Activated CD8-positive, alpha-beta T cell treated with anti-CD3 and anti-CD28 coated beads, Interleukin-2, amount 10 ng/mL, durations not matched to agents 7 days and 5 days (primary cell): ENCODE results near the gene TBC1D19. TPM values are rescaled to one million over a fixed set of nuclear protein-coding genes. Genes with fewer than 3 reads are reported as not detected.

Experiments used
- ATAC-seq: fragments of 150-1000 bp; cut with Tn5 transposase; one replicate; pipeline ENCODE4 v1.10.0; 2021; ENCODE audit warnings: moderate library complexity
- CTCF ChIA-PET: fragments of 350-600 bp; sonication (Branson Sonifier 250); formaldehyde crosslinking; loops from one replicate; lab custom pipeline; 2021; ENCODE audit warnings: antibody characterized with exemption; lab: Charles Lee
- POLR2A ChIA-PET: fragments of 350-600 bp; sonication (Branson Sonifier 250); formaldehyde crosslinking; loops from one replicate; lab custom pipeline; 2021; ENCODE audit warnings: antibody characterized with exemption; lab: Charles Lee
- DNase-seq: peaks from one replicate; pipeline ENCODE4 v3.0.0-alpha.2; 2020
- H3K27ac Mint-ChIP-seq: one replicate; pipeline ENCODE4 v1.8.0; 2021; ENCODE audit warnings: mild to moderate bottlenecking, mixed read lengths
- H3K27me3 Mint-ChIP-seq: one replicate; pipeline ENCODE4 v1.8.0; 2021; ENCODE audit warnings: low read depth, mixed read lengths
- H3K36me3 Mint-ChIP-seq: one replicate; pipeline ENCODE4 v1.8.0; 2021; ENCODE audit warnings: low read depth, mixed read lengths
- H3K4me1 Mint-ChIP-seq: one replicate; pipeline ENCODE4 v1.8.0; 2021; ENCODE audit warnings: low read depth, mixed read lengths
- H3K4me3 Mint-ChIP-seq: one replicate; pipeline ENCODE4 v1.8.0; 2021; ENCODE audit warnings: mild to moderate bottlenecking, mixed read lengths
- H3K9me3 Mint-ChIP-seq: one replicate; pipeline ENCODE4 v1.8.0; 2022; ENCODE audit warnings: mixed read lengths; ENCODE audit not compliant: insufficient read depth
- total RNA-seq, 2 experiments: library from RNA; stranded (reverse); gene quantifications; one replicate each; pipeline ENCODE4 v1.2.3, GENCODE V29; 2021

The TBC1D19 gene
- total RNA-seq, 2 experiments from 2014 or later, result 4.7 to 5.7 TPM

DNA sequence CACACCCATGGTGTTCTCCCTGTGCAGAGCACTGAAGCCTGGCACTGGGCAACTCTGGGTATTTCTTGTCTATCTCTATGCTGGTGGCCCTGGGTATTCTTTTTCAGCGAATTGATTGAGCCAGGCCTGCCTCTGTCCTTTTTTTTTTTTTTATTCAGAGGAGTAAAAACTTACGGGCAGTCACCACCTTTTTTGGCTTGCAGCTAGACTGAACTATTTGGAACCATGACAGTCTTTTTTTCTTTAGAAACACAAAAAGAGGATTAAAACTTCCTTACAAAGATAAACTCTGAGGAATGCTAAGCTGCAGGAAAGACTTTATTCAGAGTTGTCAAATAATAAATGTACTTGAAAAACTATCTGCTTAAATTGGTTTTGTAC, 157.6 kb downstream of the TBC1D19 start:
- no peak overlapping the region for H3K27ac Mint-ChIP-seq
- no peak for ATAC-seq
- H3K36me3 Mint-ChIP-seq, result peaks cover 5% of the 10 kb centered on the region
- ChIA-PET CTCF (no interaction called here), POLR2A (no interaction called here)
- no peak overlapping the region for H3K4me3 Mint-ChIP-seq
- H3K27me3 Mint-ChIP-seq, result peaks cover 2% of the 10 kb centered on the region
- peaks cover 6% of the 10 kb centered on the region for H3K9me3 Mint-ChIP-seq
- no peak for DNase-seq
- peaks cover 3% of the 10 kb centered on the region for H3K4me1 Mint-ChIP-seq

DNA sequence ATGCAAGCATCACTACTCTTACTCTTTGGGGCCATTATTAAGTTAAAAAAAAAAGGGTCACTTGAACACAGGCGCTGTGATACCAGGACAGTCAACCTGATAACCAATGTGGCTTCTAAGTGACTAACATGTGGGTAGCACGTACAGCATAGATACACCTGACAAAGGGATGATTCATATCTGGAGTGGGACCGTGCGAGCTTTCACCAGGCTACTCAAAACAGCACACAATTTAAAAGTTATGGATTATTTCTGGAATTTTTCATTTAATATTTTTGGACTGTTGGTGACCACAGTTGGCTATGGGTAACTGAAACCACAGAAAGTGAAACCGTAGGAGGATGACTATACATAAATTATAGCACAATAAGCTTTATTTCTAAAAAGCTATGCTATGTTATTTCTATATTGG, 162.9 kb downstream of the TBC1D19 start:
- Mint-ChIP-seq H3K27ac (no peak overlapping the region), H3K4me1 (peaks cover 20% of the 10 kb centered on the region), H3K36me3 (peaks cover 11% of the 10 kb centered on the region), H3K9me3 (peaks cover 10% of the 10 kb centered on the region), H3K27me3 (peaks cover 2% of the 10 kb centered on the region), H3K4me3 (no peak overlapping the region)
- DNase-seq, result peak; percentile 51
- ChIA-PET POLR2A (no interaction called here), CTCF (interaction anchor here (1.6 to 2.1 kb wide), 2 partner anchors 13 to 14 kb away, joined by 4 to 5 read pairs; no protein-coding TSS in a partner anchor)
- ATAC-seq, result peak; percentile 92

DNA sequence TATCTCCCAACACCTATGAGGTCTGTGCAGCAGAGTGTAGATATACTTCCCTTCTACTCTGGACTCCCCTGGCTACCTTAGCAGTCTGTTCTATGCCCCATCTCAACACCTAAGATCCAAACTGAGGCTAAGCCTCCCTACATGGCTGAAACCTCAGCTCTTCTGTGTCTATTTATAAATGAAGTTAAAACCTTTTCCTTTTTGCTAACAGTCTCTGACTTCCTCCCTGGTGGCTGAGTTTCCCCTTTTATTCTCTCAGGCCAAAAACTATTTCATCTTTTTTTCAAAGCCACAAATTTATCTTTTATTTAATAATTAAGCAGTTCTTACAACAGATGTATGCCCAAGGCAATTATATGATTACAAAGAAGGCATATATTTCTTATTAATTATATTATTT, 164.9 kb downstream of the TBC1D19 start:
- Mint-ChIP-seq H3K4me1 (peaks cover 20% of the 10 kb centered on the region), H3K4me3 (no peak overlapping the region), H3K27me3 (peaks cover 2% of the 10 kb centered on the region), H3K27ac (peak overlapping the region; percentile 1), H3K9me3 (peaks cover 10% of the 10 kb centered on the region), H3K36me3 (peaks cover 11% of the 10 kb centered on the region)
- CTCF ChIA-PET, result interaction anchor here (1.6 to 2.1 kb wide), 2 partner anchors 9 to 15 kb away, joined by 4 to 5 read pairs; no protein-coding TSS in a partner anchor
- DNase-seq, result no peak
- POLR2A ChIA-PET, result interaction anchor here (1.4 kb wide), 1 partner anchor 112 kb away, joined by 3 read pairs; the partner anchor contains the start of gene STIM2
- no peak for ATAC-seq

DNA sequence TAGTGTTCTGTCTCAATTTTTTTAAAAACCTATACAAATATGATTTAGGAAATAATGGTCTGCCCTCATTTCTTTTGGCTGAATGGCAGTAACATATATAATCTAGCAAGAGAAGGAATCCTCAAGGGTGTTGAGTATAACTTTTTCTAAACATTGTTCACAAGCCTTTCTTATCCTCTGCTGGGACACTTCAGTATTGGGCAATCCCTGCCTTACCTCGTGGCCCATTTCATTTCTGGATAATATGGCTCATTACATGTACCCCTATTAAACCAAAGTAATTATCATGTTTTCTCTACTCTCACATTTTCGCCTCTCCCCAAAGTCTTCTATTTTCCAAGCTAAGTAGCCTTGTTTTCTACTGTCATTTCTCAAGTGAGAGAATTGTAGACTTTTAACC, 166.0 kb downstream of the TBC1D19 start:
- ATAC-seq, result no peak
- POLR2A ChIA-PET, result interaction anchor here (0.6 kb wide), 1 partner anchor 34 kb away, joined by 3 read pairs; no protein-coding TSS in a partner anchor
- H3K27ac Mint-ChIP-seq, result no peak overlapping the region

DNA sequence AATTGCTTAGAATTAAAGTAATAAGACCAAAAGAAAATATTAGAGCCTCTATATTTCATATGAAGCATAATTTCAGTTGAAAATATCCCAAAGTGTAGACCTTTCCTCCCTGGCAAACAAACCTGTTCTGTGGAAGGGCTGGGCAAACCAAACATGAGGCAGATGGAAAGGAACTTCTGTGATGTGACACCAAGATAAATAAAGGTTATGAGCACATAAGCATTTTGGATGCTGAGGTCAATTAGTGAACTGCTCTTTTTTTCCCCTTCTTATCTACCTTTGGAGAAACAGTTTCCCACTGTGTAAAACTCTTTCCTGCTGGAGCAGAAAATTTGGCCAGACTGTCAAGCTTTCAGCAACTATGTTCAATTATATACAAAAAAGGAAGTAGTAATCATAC, 167.1 kb downstream of the TBC1D19 start:
- Mint-ChIP-seq H3K27me3 (peaks cover 2% of the 10 kb centered on the region), H3K4me3 (no peak overlapping the region), H3K36me3 (peaks cover 11% of the 10 kb centered on the region), H3K4me1 (peaks cover 20% of the 10 kb centered on the region), H3K9me3 (peaks cover 9% of the 10 kb centered on the region), H3K27ac (no peak overlapping the region)
- ChIA-PET CTCF (no interaction called here), POLR2A (no interaction called here)
- no peak for ATAC-seq
- no peak for DNase-seq

More for the DNA sequence above, 166.0 kb downstream of the TBC1D19 start:
- H3K9me3 Mint-ChIP-seq, result peaks cover 10% of the 10 kb centered on the region
- H3K4me3 Mint-ChIP-seq, result no peak overlapping the region
- CTCF ChIA-PET, result interaction anchor here (1.0 kb wide), 1 partner anchor 9 kb away, joined by 4 read pairs; no protein-coding TSS in a partner anchor
- DNase-seq, result no peak
- H3K27me3 Mint-ChIP-seq, result peaks cover 2% of the 10 kb centered on the region
- H3K36me3 Mint-ChIP-seq, result peaks cover 11% of the 10 kb centered on the region
- peaks cover 20% of the 10 kb centered on the region for H3K4me1 Mint-ChIP-seq

DNA sequence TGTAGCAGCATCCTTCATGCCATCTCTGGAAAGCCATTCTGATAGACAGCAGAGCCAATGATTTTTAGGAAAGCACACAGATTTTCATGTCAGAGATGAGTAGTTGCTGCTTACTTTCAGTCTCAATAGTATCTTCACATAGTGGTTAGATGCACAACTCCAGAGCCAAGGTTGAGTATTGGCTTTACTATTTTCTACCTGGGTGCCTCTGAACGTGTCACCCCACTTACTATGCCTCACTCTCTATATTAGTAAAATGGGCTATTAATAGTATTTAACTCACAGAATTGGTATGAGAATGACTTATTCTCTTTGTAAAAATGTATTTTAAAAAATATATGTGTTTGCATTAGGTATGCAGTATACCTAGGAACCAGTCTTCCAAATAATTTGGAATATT, 168.0 kb downstream of the TBC1D19 start:
- Mint-ChIP-seq H3K9me3 (peaks cover under 1% of the 10 kb centered on the region), H3K4me3 (no peak overlapping the region), H3K4me1 (peaks cover 14% of the 10 kb centered on the region), H3K36me3 (peaks cover 6% of the 10 kb centered on the region), H3K27me3 (no peaks in the 10 kb centered on the region), H3K27ac (no peak overlapping the region)
- ATAC-seq (no peak), DNase-seq (no peak)
- ChIA-PET POLR2A (no interaction called here), CTCF (no interaction called here)

DNA sequence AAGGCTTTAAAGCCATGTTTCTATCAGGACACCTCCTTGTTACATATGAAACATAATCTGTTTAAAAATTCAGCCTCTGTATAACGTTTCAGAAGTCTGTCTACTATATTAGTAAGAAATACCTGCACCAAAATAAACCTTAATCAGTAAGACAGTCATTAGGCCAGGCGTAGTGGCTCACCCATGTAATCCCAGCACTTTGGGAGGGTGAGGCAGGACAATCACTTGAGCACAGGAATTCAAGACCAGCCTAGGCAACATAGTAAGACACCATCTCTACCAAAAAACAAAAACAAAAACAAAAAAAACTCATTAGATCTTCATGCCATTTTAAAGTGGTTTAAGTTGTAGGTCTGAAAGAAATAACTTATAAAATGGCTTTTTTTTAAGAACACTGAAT, 169.3 kb downstream of the TBC1D19 start:
- peaks cover 9% of the 10 kb centered on the region for H3K4me1 Mint-ChIP-seq
- no peaks in the 10 kb centered on the region for H3K27me3 Mint-ChIP-seq
- POLR2A ChIA-PET, result no interaction called here
- no peak for ATAC-seq
- CTCF ChIA-PET, result no interaction called here
- H3K36me3 Mint-ChIP-seq, result peaks cover 6% of the 10 kb centered on the region
- H3K4me3 Mint-ChIP-seq, result no peak overlapping the region
- no peak for DNase-seq
- H3K9me3 Mint-ChIP-seq, result no peaks in the 10 kb centered on the region
- no peak overlapping the region for H3K27ac Mint-ChIP-seq

DNA sequence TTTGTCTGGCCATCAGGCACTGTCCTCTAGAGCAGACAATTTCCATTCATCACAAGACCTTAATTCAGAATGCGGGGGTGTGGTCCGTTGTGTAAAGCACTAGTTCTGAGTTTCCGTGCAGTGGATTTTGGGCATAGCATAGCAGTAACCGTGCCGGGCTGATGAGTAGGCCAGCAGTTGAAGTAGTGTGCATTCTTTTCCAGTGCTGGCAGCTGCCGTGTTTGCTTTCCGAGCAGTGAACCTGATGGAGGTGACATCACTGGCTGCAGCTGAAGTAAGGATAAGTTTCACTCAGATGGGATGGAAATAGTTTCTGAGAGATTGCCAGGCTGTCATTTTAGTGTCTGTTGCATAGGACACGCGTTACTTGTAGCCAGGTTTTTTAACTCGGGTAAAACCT, 169.7 kb downstream of the TBC1D19 start:
- Mint-ChIP-seq H3K27me3 (no peaks in the 10 kb centered on the region), H3K4me1 (peaks cover 6% of the 10 kb centered on the region), H3K4me3 (no peak overlapping the region), H3K36me3 (peaks cover 6% of the 10 kb centered on the region), H3K27ac (no peak overlapping the region), H3K9me3 (no peaks in the 10 kb centered on the region)
- ChIA-PET POLR2A (no interaction called here), CTCF (no interaction called here)
- ATAC-seq (no peak), DNase-seq (no peak)

DNA sequence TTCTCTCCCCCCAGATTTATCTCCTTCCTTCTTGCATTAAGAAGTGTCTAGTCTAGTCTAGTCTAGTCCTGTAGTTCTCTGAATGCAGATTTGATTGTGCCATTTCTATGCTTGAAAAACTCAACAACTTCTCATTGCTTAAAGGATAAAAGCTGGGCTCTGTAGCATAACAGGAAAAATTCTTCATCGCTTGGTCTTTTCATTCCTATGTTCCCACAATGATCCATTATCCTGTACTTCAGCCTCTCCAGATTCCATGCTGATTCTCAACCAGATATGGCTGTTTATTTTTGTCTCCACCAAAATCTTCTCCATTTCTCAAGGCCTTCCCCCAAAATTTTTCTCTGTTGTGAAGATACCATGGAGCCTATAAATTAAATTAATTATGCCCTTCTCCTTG, 173.9 kb downstream of the TBC1D19 start:
- CTCF ChIA-PET, result interaction anchor here (0.7 kb wide), 1 partner anchor 9 kb away, joined by 4 read pairs; no protein-coding TSS in a partner anchor
- DNase-seq, result no peak
- no peak overlapping the region for H3K27ac Mint-ChIP-seq
- no peaks in the 10 kb centered on the region for H3K27me3 Mint-ChIP-seq
- no peaks in the 10 kb centered on the region for H3K9me3 Mint-ChIP-seq
- H3K36me3 Mint-ChIP-seq, result no peaks in the 10 kb centered on the region
- H3K4me1 Mint-ChIP-seq, result peaks cover 4% of the 10 kb centered on the region
- no peak overlapping the region for H3K4me3 Mint-ChIP-seq
- POLR2A ChIA-PET, result no interaction called here
- no peak for ATAC-seq

DNA sequence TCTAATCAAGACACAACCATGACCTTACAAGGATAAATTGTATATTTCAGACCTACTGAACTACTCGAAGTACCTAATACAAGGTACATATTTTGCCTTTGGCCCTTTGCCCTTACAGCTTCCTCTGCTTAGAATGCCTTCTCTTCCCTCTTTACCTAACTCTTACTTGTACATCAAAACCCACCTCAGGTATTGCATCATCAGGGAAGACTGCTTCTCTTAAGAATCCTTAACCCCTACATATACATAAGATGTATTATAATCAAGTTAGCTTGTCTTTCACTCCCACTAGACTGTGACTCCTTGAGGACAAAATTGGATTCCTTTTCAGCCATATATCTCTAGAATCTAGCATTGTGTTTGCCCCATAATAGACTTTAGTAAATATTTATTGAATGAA, 175.0 kb downstream of the TBC1D19 start:
- no peak overlapping the region for H3K27ac Mint-ChIP-seq
- ChIA-PET CTCF (interaction anchor here (1.0 kb wide), 1 partner anchor 9 kb away, joined by 4 read pairs; no protein-coding TSS in a partner anchor), POLR2A (no interaction called here)

DNA sequence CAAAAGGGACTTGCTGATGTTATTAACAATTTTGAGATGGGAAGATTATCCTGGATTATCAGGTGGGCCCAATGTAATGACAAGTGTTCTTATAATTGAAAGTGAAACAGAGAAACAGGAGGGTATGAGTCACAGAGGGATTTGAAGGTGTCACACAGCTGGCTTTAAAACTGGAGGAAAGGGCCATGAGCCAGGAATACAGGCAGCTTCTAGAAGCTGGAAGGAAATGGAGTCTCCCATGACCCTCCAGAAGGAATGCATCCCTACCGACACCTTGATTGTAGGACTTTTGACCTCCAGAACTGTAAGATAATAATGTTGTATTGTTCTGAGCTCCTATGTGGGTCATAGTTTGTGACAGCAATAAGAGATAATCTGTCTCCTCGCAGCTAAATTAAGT, 178.8 kb downstream of the TBC1D19 start:
- Mint-ChIP-seq H3K9me3 (no peaks in the 10 kb centered on the region), H3K4me1 (peaks cover 4% of the 10 kb centered on the region), H3K27ac (no peak overlapping the region), H3K4me3 (no peak overlapping the region), H3K27me3 (no peaks in the 10 kb centered on the region), H3K36me3 (peaks cover 3% of the 10 kb centered on the region)
- ATAC-seq, result no peak
- ChIA-PET CTCF (no interaction called here), POLR2A (no interaction called here)
- DNase-seq, result no peak

More for the DNA sequence above, 175.0 kb downstream of the TBC1D19 start:
- Mint-ChIP-seq H3K4me1 (peaks cover 4% of the 10 kb centered on the region), H3K27me3 (no peaks in the 10 kb centered on the region), H3K9me3 (no peaks in the 10 kb centered on the region), H3K4me3 (no peak overlapping the region), H3K36me3 (no peaks in the 10 kb centered on the region)
- ATAC-seq (no peak), DNase-seq (no peak)

DNA sequence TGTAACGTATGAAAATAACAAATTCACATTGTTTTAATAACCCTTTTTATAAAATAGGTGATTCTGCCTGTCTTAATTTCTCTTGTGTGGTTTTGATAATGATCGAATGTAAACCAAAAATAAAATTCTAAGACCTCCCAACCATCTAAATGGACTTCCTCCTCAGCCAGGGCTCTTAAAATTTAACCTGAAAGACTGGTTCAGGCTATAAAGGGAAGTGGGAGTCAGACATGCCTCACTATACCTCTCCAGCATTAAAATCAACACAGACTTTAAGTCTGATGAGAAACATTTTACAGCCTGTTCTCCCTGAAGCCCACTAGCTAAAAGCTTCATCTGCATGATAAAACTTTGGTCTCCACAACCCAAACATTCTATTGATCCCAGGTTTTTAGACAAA, 179.2 kb downstream of the TBC1D19 start:
- Mint-ChIP-seq H3K36me3 (peaks cover 3% of the 10 kb centered on the region), H3K4me3 (no peak overlapping the region), H3K9me3 (no peaks in the 10 kb centered on the region), H3K4me1 (peaks cover 4% of the 10 kb centered on the region), H3K27me3 (no peaks in the 10 kb centered on the region), H3K27ac (no peak overlapping the region)
- POLR2A ChIA-PET, result no interaction called here
- DNase-seq, result no peak
- CTCF ChIA-PET, result no interaction called here
- no peak for ATAC-seq

DNA sequence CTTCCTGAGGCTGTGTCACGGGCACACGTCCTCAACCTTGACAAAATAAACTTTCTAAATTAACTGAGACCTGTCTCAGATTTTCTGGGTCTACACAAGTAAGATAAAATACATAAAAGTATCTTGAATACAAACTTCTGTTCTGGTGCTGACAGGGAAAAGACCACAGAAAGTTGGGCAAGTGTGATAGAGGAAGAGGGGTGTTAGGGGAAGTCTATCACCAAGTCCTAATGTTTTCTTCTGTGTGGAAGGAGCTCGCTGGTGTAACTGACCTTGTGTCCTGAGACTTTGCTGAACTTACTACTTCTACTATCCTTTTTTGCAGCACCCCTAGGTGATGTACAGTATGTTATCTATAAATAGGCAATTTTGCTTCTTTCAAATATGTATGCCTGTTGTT, 179.8 kb downstream of the TBC1D19 start:
- peaks cover 3% of the 10 kb centered on the region for H3K36me3 Mint-ChIP-seq
- ChIA-PET CTCF (no interaction called here), POLR2A (no interaction called here)
- no peaks in the 10 kb centered on the region for H3K27me3 Mint-ChIP-seq
- no peaks in the 10 kb centered on the region for H3K9me3 Mint-ChIP-seq
- ATAC-seq, result no peak
- peaks cover 4% of the 10 kb centered on the region for H3K4me1 Mint-ChIP-seq
- no peak overlapping the region for H3K4me3 Mint-ChIP-seq
- no peak for DNase-seq
- H3K27ac Mint-ChIP-seq, result no peak overlapping the region
